ENCODE results near the gene PCCA.

PCCA gene

GRCh38 chr13:100458673-100459072 is 369.8 kb downstream of the PCCA start:
- DNase-seq, result peak in 1 of 58 donors; percentile 9

- DNase-seq, result no peak
Observed at GRCh38 chr13:100459747-100460146, 370.9 kb downstream of the PCCA start.

- no peak for DNase-seq
Observed at GRCh38 chr13:100460266-100460665, 371.4 kb downstream of the PCCA start.

GRCh38 chr13:100460791-100461190 is 371.9 kb downstream of the PCCA start:
- no peak for DNase-seq

- DNase-seq, result no peak
Observed at GRCh38 chr13:100461309-100462030, 372.6 kb downstream of the PCCA start.

GRCh38 chr13:100464006-100464405 is 375.1 kb downstream of the PCCA start:
- DNase-seq, result no peak

GRCh38 chr13:100465558-100465957 is 376.7 kb downstream of the PCCA start:
- no peak for DNase-seq

GRCh38 chr13:100470866-100471505 is 382.1 kb downstream of the PCCA start:
- no peak for DNase-seq

- no peak for DNase-seq
Observed at GRCh38 chr13:100473087-100473486, 384.2 kb downstream of the PCCA start.

GRCh38 chr13:100473501-100474044 is 384.7 kb downstream of the PCCA start:
- no peak for DNase-seq

- DNase-seq, result no peak
Observed at GRCh38 chr13:100476963-100477362, 388.1 kb downstream of the PCCA start.

GRCh38 chr13:100478107-100478809 is 389.4 kb downstream of the PCCA start:
- no peak for DNase-seq

GRCh38 chr13:100480676-100481075 is 391.8 kb downstream of the PCCA start:
- no peak for DNase-seq

GRCh38 chr13:100483139-100483538 is 394.2 kb downstream of the PCCA start:
- DNase-seq, result no peak

GRCh38 chr13:100483841-100484381 is 395.0 kb downstream of the PCCA start:
- DNase-seq, result no peak

GRCh38 chr13:100484702-100485101 is 395.8 kb downstream of the PCCA start:
- no peak for DNase-seq

GRCh38 chr13:100485265-100485664 is 396.4 kb downstream of the PCCA start:
- DNase-seq, result no peak

- no peak for DNase-seq
Observed at GRCh38 chr13:100490692-100491091, 401.8 kb downstream of the PCCA start.

- DNase-seq, result peak in 15 of 58 donors; percentile 2 to 30 (median 11)
Observed at GRCh38 chr13:100491164-100491842, 402.4 kb downstream of the PCCA start.

- DNase-seq, result no peak
Observed at GRCh38 chr13:100493418-100493817, 404.5 kb downstream of the PCCA start.

- DNase-seq, result no peak
Observed at GRCh38 chr13:100495455-100495854, 406.6 kb downstream of the PCCA start.
